Stomach (tissue), 4 donors: ENCODE data around the gene TPD52L1.

Experiments
- CTCF ChIP-seq, 7 experiments: fragments of 450-650 bp in 4 of 7; fragments of 200-600 bp in 3 of 7; sonication (generic) in 3 of 7; IDR thresholded peaks; one replicate each; pipeline ENCODE4 v1.5.1; 2016 to 2019; ENCODE audit warnings: antibody characterized with exemption in 7 of 7, control low read depth in 2 of 7, mild to moderate bottlenecking in 1 of 7
- POLR2A ChIP-seq, 4 donors: fragments of 450-650 bp; IDR thresholded peaks; one replicate each; pipeline ENCODE4 v1.6.1; 2016; ENCODE audit warnings: antibody characterized with exemption in 4 of 4, control low read depth in 2 of 4, mild to moderate bottlenecking in 1 of 4, moderate library complexity in 1 of 4
- POLR2AphosphoS5 ChIP-seq, 3 donors: sonication (generic); formaldehyde crosslinking; IDR thresholded peaks; one replicate each; pipeline ENCODE4 v1.6.1; 2016; ENCODE audit warnings: antibody characterized with exemption in 3 of 3

- no peak for TF ChIP-seq CTCF (IDR thresholded peaks at IDR 0.05)
- no peak for TF ChIP-seq POLR2A (IDR thresholded peaks at IDR 0.05)
- TF ChIP-seq POLR2AphosphoS5 (IDR thresholded peaks at IDR 0.05) = no peak
Measured at GRCh38 chr6:125163811-125164210, 10.2 kb downstream of the TPD52L1 start.
